A673 (cell line): ENCODE results near the gene RPTOR.

Source experiments
- EZH2 ChIP-seq: fragments of 200-600 bp; sonication (generic); IDR thresholded peaks from 2 replicates; pipeline ENCODE4 v1.6.1; 2017; ENCODE audit warnings: borderline replicate concordance, low read depth, mild to moderate bottlenecking, mixed read lengths, antibody characterized with exemption, low read length; ENCODE audit not compliant: poor library complexity, severe bottlenecking
- TF ChIP-seq, protein P1 (sequence below): fragments of 300-800, 200-600 bp; sonication (generic); conservative IDR thresholded peaks from 2 replicates; pipeline ENCODE4 v1.5.1; 2017; ENCODE audit warnings: low read depth, mild to moderate bottlenecking, antibody characterized with exemption, low read length, moderate library complexity, mixed read lengths

DNA sequence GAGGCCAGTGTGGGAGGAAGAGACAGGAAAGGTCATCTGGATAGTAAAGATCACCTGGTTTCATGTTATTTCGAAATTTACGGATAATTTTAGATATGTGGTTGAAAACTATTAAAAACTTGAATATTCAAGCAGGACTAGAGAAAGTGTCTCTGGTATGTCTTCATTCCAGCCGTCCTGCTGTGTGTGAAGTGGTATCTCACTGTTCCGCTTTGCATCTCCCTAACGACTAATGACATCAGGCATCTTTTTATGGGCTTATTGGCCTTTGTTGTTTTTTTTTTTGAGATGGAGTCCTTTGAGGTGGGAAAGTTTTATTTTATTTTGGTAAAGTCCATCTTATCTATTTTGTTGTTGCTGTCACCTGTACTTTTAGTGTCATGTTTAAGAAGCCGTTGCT is 232.6 kb downstream of the RPTOR start:
- TF ChIP-seq, protein P1, sequence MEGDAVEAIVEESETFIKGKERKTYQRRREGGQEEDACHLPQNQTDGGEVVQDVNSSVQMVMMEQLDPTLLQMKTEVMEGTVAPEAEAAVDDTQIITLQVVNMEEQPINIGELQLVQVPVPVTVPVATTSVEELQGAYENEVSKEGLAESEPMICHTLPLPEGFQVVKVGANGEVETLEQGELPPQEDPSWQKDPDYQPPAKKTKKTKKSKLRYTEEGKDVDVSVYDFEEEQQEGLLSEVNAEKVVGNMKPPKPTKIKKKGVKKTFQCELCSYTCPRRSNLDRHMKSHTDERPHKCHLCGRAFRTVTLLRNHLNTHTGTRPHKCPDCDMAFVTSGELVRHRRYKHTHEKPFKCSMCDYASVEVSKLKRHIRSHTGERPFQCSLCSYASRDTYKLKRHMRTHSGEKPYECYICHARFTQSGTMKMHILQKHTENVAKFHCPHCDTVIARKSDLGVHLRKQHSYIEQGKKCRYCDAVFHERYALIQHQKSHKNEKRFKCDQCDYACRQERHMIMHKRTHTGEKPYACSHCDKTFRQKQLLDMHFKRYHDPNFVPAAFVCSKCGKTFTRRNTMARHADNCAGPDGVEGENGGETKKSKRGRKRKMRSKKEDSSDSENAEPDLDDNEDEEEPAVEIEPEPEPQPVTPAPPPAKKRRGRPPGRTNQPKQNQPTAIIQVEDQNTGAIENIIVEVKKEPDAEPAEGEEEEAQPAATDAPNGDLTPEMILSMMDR, result no peak
- no peak for TF ChIP-seq EZH2
